Hematopoietic multipotent progenitor cell (in vitro differentiated cells): ENCODE measurements around the gene GPR34. TPM values are rescaled to one million over a fixed set of nuclear protein-coding genes. Genes with fewer than 3 reads are reported as not detected.
A peak's percentile ranks its signal among the peaks of the same experiment; 100 is the strongest.

Source experiments
- DNase-seq, 3 donors: peaks; one replicate each; pipeline ENCODE4 v3.0.0-alpha.2; 2011 to 2015; ENCODE audit warnings: low read depth in 2 of 3, low spot score in 2 of 3
- small RNA-seq: library from RNA; depleted of rRNA; stranded (forward); fragments of <200 nt; gene quantifications from one replicate; pipeline ENCODE3, GENCODE V24; 2012
- total RNA-seq: library from RNA; depleted of rRNA; stranded (reverse); fragments of >200 nt; gene quantifications from one replicate; pipeline ENCODE4 v1.2.3, GENCODE V29; 2012

The GPR34 gene
- total RNA-seq, 1 donor: under 0.01 TPM

- DNase-seq: no peak
Observed at GRCh38 chrX:41730081-41730480, 41.3 kb downstream of the GPR34 start.

DNA sequence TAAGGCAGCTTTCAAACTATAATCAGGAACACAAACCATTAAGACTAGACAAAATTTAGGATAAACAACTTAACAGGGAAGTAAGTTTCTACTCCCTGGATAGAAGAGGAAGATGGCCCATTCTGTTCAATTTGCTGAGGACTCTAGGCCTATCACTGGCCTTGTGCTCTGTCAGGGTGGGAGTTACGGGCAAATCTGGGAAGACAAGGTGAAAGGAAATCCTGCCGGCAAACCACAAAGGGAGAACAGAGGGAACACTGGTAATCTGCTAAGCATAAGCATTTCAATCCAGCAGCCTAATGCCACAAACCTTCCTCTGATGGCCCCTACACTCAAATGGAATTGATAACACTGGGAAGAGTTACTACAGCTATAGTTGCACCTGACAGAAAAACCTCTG lies 43.5 kb downstream of the GPR34 start:
- DNase-seq: no peak

DNA sequence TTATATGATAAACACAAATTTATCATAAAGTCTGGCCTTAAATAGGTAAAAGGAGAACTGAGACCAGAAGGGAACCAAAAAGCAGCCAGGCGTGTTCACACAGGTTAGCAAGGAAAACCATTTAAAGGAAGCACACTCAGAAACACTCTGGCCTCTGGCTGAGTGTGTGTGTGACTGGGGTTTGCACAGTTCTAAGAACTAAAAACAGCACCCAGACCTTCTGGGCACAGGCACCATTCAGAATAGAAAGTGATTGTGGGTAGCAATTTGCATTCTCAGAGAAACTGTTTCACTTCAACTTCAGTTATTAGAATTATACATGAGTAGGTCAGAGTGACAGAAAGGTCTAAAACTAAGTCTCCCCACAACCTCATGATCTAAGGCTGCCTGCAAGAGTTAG lies 45.2 kb downstream of the GPR34 start:
- peak in 1 of 3 donors; percentile 5 for DNase-seq

GRCh38 chrX:41734530-41734929 lies 45.8 kb downstream of the GPR34 start:
- peak in 1 of 3 donors; percentile 36 for DNase-seq

DNA sequence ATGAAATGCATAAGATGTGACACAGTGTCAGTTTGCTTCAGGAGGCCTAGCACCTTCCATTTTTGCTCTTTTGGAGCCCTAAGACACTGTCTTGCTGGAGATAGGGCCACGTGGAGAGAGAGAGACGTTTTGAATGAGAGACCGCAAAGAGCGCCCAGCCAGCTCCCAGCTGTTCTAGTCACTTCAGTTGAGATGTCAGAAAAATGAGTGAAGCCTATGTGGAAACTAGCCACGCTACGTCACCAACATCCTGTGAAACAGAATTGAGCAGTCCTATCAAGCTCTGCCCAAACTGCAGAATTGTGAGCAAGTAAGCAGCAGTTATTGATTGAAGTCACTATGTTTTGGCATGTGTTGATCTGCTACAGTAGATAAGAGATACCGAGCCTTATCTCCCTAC lies 48.3 kb downstream of the GPR34 start:
- DNase-seq: peak in 1 of 3 donors; percentile 22

GRCh38 chrX:41739871-41740270 lies 51.1 kb downstream of the GPR34 start:
- no peak for DNase-seq

Small RNAs within 50 kb of the gene (small RNA-seq; reads per million reads assigned to genes)
- not detected for gene RN7SL144P

Other genes starting within 250 kb of the GPR34 start
- not detected for gene NYX, start 241.6 kb upstream of the GPR34 start, total RNA-seq
- gene GPR82, start 35.2 kb downstream of the GPR34 start, total RNA-seq: not detected
- gene CASK, start 234.6 kb downstream of the GPR34 start, total RNA-seq: 4.3 TPM